Stimulated activated CD4-positive, alpha-beta T cell treated with anti-CD3 and anti-CD28 coated beads, Interleukin-1b, Interleukin-23, amount 100 ng/mL, for 4 hours (primary cell): ENCODE results near the gene PCDHB16.

Source experiments
- DNase-seq, 2 donors: peaks; one replicate each; pipeline ENCODE4 v3.0.0-alpha.2; 2020; ENCODE audit warnings: low read depth in 2 of 2

The PCDHB16 gene

DNA sequence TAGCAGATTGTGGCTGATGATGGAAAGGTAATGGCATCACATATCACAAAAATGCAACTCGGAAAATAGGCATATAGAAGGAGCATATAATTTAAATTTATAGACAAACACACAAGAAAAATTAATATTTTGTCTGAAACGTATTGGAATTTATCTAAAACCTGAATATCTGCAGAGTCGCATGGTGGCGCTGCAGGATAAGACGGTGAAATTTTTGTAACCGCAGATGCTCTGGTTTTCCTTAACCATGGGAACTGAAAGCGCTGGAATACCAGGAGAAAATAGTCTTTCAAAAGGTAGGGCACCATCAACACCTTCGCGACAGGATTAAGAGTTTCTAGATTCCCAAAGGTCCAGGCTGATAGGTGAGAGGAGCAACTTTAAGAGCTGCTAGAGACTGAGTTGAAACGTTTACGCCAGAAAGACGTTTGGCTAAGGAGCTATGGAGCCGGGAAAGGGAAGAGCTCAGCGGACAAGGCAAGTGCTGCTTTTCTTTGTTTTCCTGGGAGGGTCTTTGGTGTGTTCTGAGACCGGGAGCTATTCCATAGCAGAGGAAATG lies 52.0 kb downstream of the PCDHB16 start:
- DNase-seq: no peak
